ENCODE data around the gene RUVBL2. TPM values are rescaled to one million over a fixed set of nuclear protein-coding genes. Genes with fewer than 3 reads are reported as not detected.

The RUVBL2 gene
- total and polyA plus RNA-seq, 2 of the 4 experiments (the other 2 are of a cell fraction) = 196 to 391 TPM

DNA sequence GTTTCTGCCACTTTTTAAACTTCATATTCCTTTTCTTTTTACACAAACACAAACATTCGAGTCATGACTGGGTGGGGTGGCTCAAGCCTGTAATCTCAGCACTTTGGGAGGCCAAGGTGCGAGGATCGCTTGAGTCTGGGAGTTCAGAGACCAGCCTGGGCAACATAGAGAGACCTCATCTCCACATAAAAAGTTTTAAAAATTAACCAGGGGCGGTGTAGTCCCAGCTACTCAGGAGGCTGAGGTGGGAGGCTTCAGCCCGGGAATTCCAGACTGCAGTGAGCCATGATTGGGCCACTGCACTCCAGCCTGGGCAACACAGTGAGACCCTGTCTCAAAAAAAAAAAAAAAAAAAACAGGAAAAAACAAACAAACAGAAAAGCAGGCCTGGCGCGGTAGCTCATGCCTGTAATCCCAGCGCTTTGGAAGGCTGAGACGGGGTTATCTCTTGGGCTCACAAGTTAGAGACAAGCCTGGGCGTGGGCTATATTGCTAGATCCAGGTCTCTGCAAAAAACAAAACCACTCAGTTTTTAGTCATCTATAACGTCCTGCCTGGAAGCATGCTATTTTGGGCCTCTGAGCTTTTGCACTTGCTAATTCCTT is 39.6 kb upstream of the RUVBL2 start:
- H2BK15ac ChIP-seq (ENCODE audit: low read depth, low read length) = no peak overlapping the region
- H3K4me1 ChIP-seq (ENCODE audit: control insufficient read depth, insufficient read depth, low read length) = peaks cover 8% of the 10 kb centered on the region
- peaks cover 15% of the 10 kb centered on the region for H3K9me1 ChIP-seq (ENCODE audit: insufficient read depth, low read length)
- ChIA-PET POLR2A (ENCODE audit: unreplicated experiment) (interaction anchor here (0.6 to 1.3 kb wide), 3 partner anchors 10 to 117 kb away, joined by 4 to 7 read pairs (median 6); no protein-coding TSS in a partner anchor), CTCF (no interaction called here)
- intact Hi-C loops (cut with micrococcal nuclease) (loop anchor here (2.0 kb wide), 1 partner anchor 53 kb away; the partner anchor contains the start of gene NUCB1), in situ Hi-C loops (cut with MboI; ENCODE audit: low sequenced_read_pairs) (no loop called here), dilution Hi-C loops (cut with HindIII; ENCODE audit: low sequenced_read_pairs, unreplicated experiment) (no loop called here)
- peak overlapping the region; percentile 59 for H3K9ac ChIP-seq (ENCODE audit: low read depth, low read length)
- H3K36me3 ChIP-seq (ENCODE audit: control insufficient read depth, insufficient read depth, low read length) = peaks cover 11% of the 10 kb centered on the region
- H2BK5ac ChIP-seq (ENCODE audit: low read depth, low read length, poor library complexity, severe bottlenecking) = peak overlapping the region; percentile 8
- no TSS peak for BruUV-seq (replicated peaks)
- H3K27me3 ChIP-seq (ENCODE audit: control insufficient read depth, insufficient read depth, low read length) = no peaks in the 10 kb centered on the region
- H3K14ac ChIP-seq (replicated peaks; ENCODE audit: low read depth, low read length) = peak overlapping the region; percentile 46
- 53% methylated on average over 3 of the region's 11 CpGs; no CpG with 5 or more reads in 1 of the 2 experiments for WGBS, 2 experiments (ENCODE audit: extremely low coverage in 2 of 2, insufficient read length in 1 of 2)
- peak overlapping the region; percentile 30; the same call in 1 of the 2 replicates for H3K18ac ChIP-seq (ENCODE audit: low read depth, low read length)
- H3K4ac ChIP-seq (ENCODE audit: low read depth, low read length) = peak overlapping the region; percentile 54
- H3K4me3 ChIP-seq (ENCODE audit: insufficient read depth, low read depth, low read length) = peak overlapping the region; percentile 93
- no peak for DNase-seq
- H4K8ac ChIP-seq (ENCODE audit: low read depth in 2 of 2, low read length in 2 of 2) = peak overlapping the region; percentile 85 to 89
- peak overlapping the region; percentile 73 for H4K5ac ChIP-seq (ENCODE audit: low read depth, low read length)
- H3K4me2 ChIP-seq (ENCODE audit: low read depth, low read length) = peak overlapping the region; percentile 83
- peak overlapping the region; percentile 90 for H2AFZ ChIP-seq (replicated peaks; ENCODE audit: low read length, poor library complexity)
- H2BK120ac ChIP-seq (ENCODE audit: low read depth, low read length) = peak overlapping the region; percentile 21
- H2BK20ac ChIP-seq (ENCODE audit: low read depth, low read length) = no peak overlapping the region; the same call in 1 of the 2 replicates
- peak overlapping the region; percentile 65 for H4K91ac ChIP-seq (ENCODE audit: insufficient read depth, low read depth, low read length)
- H2AK5ac ChIP-seq (ENCODE audit: low read depth, low read length) = peak overlapping the region; percentile 5; the same call in 1 of the 2 replicates
- H3K56ac ChIP-seq (ENCODE audit: extremely low read depth, insufficient read depth, low read length) = peak overlapping the region; percentile 63
- no peaks in the 10 kb centered on the region for H3K9me3 ChIP-seq (ENCODE audit: control insufficient read depth, insufficient read depth, low read length)
- peak overlapping the region; percentile 55 for H3K27ac ChIP-seq (ENCODE audit: insufficient read depth, low read length)
- H2AK9ac ChIP-seq (replicated peaks; ENCODE audit: low read depth, low read length, poor library complexity) = peak overlapping the region; percentile 71
- 0 out of 2 replicates have a peak, but pooled peaks cover 2% of the 10 kb centered on the region for H4K20me1 ChIP-seq (ENCODE audit: insufficient read depth, low read length)
- H3K79me1 ChIP-seq (ENCODE audit: low read depth in 1 of 2, low read length in 2 of 2) = peaks cover 19 to 38% of the 10 kb centered on the region in 2 experiments
- H3K23ac ChIP-seq (ENCODE audit: low read depth, low read length) = peak overlapping the region; percentile 12
- ATAC-seq (ENCODE audit: low read depth) = no peak
- TF ChIP-seq, protein P1, sequence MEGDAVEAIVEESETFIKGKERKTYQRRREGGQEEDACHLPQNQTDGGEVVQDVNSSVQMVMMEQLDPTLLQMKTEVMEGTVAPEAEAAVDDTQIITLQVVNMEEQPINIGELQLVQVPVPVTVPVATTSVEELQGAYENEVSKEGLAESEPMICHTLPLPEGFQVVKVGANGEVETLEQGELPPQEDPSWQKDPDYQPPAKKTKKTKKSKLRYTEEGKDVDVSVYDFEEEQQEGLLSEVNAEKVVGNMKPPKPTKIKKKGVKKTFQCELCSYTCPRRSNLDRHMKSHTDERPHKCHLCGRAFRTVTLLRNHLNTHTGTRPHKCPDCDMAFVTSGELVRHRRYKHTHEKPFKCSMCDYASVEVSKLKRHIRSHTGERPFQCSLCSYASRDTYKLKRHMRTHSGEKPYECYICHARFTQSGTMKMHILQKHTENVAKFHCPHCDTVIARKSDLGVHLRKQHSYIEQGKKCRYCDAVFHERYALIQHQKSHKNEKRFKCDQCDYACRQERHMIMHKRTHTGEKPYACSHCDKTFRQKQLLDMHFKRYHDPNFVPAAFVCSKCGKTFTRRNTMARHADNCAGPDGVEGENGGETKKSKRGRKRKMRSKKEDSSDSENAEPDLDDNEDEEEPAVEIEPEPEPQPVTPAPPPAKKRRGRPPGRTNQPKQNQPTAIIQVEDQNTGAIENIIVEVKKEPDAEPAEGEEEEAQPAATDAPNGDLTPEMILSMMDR (conservative IDR thresholded peaks at IDR 0.05; ENCODE audit: low read depth, low read length) = no peak
- TF ChIP-seq FOS (IDR thresholded peaks at IDR 0.05; ENCODE audit: low read depth, low read length) (no peak), SMC3 (IDR thresholded peaks at IDR 0.05; ENCODE audit: low read depth, low read length) (no peak), CHD1 (IDR thresholded peaks at IDR 0.05; ENCODE audit: low read depth, low read length) (no peak), BHLHE40 (IDR thresholded peaks at IDR 0.05; ENCODE audit: low read depth, low read length) (no peak), MAZ (IDR thresholded peaks at IDR 0.05; ENCODE audit: borderline replicate concordance, low read depth, low read length) (no peak), POLR2A (IDR thresholded peaks at IDR 0.05; ENCODE audit: low read depth, low read length) (no peak), MAFK (IDR thresholded peaks at IDR 0.05; ENCODE audit: low read depth, low read length) (no peak), MXI1 (IDR thresholded peaks at IDR 0.05; ENCODE audit: borderline replicate concordance, low read depth, low read length) (no peak), RCOR1 (IDR thresholded peaks at IDR 0.05; ENCODE audit: insufficient replicate concordance, low read length) (no peak), CEBPB (IDR thresholded peaks at IDR 0.05; ENCODE audit: low read depth, low read length) (no peak), NFE2L2 (IDR thresholded peaks at IDR 0.05; ENCODE audit: low read depth, low read length) (no peak), RAD21 (IDR thresholded peaks at IDR 0.05; ENCODE audit: low read length) (no peak)
- TF ChIP-seq, protein P2, sequence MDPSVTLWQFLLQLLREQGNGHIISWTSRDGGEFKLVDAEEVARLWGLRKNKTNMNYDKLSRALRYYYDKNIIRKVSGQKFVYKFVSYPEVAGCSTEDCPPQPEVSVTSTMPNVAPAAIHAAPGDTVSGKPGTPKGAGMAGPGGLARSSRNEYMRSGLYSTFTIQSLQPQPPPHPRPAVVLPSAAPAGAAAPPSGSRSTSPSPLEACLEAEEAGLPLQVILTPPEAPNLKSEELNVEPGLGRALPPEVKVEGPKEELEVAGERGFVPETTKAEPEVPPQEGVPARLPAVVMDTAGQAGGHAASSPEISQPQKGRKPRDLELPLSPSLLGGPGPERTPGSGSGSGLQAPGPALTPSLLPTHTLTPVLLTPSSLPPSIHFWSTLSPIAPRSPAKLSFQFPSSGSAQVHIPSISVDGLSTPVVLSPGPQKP (IDR thresholded peaks at IDR 0.05; ENCODE audit: borderline replicate concordance, low read depth, low read length) = no peak
- TF ChIP-seq, protein P3, sequence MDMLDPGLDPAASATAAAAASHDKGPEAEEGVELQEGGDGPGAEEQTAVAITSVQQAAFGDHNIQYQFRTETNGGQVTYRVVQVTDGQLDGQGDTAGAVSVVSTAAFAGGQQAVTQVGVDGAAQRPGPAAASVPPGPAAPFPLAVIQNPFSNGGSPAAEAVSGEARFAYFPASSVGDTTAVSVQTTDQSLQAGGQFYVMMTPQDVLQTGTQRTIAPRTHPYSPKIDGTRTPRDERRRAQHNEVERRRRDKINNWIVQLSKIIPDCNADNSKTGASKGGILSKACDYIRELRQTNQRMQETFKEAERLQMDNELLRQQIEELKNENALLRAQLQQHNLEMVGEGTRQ (IDR thresholded peaks at IDR 0.05; ENCODE audit: low read depth, low read length) = no peak

Measured in IMR-90 (cell line).